OCI-M2 (cell line): ENCODE measurements around the gene PWWP2B.
"Not testable (repeated sequence)": the region's sequence is repeated elsewhere in the genome, so short reads cannot be mapped to it uniquely, and the experiment has no call there.

Experiments
- DNase-seq: peaks from one replicate; lab custom pipeline; 2025; ENCODE audit not compliant: unreplicated experiment; lab: John Stamatoyannopoulos, UW

The PWWP2B gene

GRCh38 chr10:132429281-132430230 is 32.6 kb downstream of the PWWP2B start:
- DNase-seq: no peak

- no peak for DNase-seq
Observed at GRCh38 chr10:132430231-132430743, 33.3 kb downstream of the PWWP2B start.

- no peak for DNase-seq
Observed at GRCh38 chr10:132430861-132431271, 33.9 kb downstream of the PWWP2B start.

- no peak for DNase-seq
Observed at GRCh38 chr10:132431537-132432175, 34.7 kb downstream of the PWWP2B start.

GRCh38 chr10:132432176-132432540 is 35.2 kb downstream of the PWWP2B start:
- no peak for DNase-seq

GRCh38 chr10:132433671-132434340 is 36.8 kb downstream of the PWWP2B start:
- DNase-seq: no peak

GRCh38 chr10:132434405-132435005 is 37.5 kb downstream of the PWWP2B start:
- no peak for DNase-seq

GRCh38 chr10:132435320-132435719 is 38.3 kb downstream of the PWWP2B start:
- not testable (repeated sequence) for DNase-seq

GRCh38 chr10:132436096-132436495 is 39.1 kb downstream of the PWWP2B start:
- DNase-seq: not testable (repeated sequence)

GRCh38 chr10:132436861-132437410 is 39.9 kb downstream of the PWWP2B start:
- no peak for DNase-seq

GRCh38 chr10:132437541-132437950 is 40.5 kb downstream of the PWWP2B start:
- DNase-seq: no peak

GRCh38 chr10:132438091-132439024 is 41.4 kb downstream of the PWWP2B start:
- DNase-seq: no peak

- no peak for DNase-seq
Observed at GRCh38 chr10:132439025-132439388, 42.0 kb downstream of the PWWP2B start.

GRCh38 chr10:132439424-132440163 is 42.6 kb downstream of the PWWP2B start:
- DNase-seq: no peak

- no peak for DNase-seq
Observed at GRCh38 chr10:132440791-132441565, 44.0 kb downstream of the PWWP2B start.

GRCh38 chr10:132441818-132442524 is 45.0 kb downstream of the PWWP2B start:
- no peak for DNase-seq

GRCh38 chr10:132442636-132443035 is 45.6 kb downstream of the PWWP2B start:
- DNase-seq: no peak

GRCh38 chr10:132443605-132443982 is 46.6 kb downstream of the PWWP2B start:
- no peak for DNase-seq
